Measurements from ENCODE around the gene SH3TC2.

- TF ChIP-seq, protein P1, sequence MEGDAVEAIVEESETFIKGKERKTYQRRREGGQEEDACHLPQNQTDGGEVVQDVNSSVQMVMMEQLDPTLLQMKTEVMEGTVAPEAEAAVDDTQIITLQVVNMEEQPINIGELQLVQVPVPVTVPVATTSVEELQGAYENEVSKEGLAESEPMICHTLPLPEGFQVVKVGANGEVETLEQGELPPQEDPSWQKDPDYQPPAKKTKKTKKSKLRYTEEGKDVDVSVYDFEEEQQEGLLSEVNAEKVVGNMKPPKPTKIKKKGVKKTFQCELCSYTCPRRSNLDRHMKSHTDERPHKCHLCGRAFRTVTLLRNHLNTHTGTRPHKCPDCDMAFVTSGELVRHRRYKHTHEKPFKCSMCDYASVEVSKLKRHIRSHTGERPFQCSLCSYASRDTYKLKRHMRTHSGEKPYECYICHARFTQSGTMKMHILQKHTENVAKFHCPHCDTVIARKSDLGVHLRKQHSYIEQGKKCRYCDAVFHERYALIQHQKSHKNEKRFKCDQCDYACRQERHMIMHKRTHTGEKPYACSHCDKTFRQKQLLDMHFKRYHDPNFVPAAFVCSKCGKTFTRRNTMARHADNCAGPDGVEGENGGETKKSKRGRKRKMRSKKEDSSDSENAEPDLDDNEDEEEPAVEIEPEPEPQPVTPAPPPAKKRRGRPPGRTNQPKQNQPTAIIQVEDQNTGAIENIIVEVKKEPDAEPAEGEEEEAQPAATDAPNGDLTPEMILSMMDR (IDR thresholded peaks at IDR 0.05): no peak
- TF ChIP-seq POLR2A (IDR thresholded peaks at IDR 0.05): no peak
These were observed 23.4 kb downstream of the SH3TC2 start for GRCh38 chr5:149039506-149039905.

All from breast epithelium (tissue), 3 donors.